ENCODE measurements around the gene HOMEZ.

DNA sequence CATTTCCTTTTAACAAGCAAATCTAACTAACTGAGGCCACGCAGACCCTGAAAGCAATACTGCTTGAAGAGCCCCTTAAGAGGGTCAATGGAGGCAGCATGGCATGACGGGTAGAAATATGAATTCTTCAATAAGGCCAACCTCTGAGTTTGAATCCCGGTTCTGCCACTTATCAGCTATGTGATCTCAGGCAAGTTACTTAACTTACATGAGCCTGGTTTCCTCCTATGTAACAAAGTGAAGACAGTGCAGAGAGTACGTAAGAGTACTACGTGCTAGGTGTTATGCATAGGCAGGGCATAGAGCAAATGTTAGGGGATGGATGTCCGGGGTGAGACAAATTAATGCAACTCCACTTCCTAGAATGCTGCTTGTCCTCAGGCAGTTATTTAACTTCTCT lies 4.7 kb downstream of the HOMEZ start:
- TF ChIP-seq EZH2 (optimal IDR thresholded peaks at IDR 0.05; ENCODE audit: low read depth, low read length): no peak
- TF ChIP-seq, protein P1, sequence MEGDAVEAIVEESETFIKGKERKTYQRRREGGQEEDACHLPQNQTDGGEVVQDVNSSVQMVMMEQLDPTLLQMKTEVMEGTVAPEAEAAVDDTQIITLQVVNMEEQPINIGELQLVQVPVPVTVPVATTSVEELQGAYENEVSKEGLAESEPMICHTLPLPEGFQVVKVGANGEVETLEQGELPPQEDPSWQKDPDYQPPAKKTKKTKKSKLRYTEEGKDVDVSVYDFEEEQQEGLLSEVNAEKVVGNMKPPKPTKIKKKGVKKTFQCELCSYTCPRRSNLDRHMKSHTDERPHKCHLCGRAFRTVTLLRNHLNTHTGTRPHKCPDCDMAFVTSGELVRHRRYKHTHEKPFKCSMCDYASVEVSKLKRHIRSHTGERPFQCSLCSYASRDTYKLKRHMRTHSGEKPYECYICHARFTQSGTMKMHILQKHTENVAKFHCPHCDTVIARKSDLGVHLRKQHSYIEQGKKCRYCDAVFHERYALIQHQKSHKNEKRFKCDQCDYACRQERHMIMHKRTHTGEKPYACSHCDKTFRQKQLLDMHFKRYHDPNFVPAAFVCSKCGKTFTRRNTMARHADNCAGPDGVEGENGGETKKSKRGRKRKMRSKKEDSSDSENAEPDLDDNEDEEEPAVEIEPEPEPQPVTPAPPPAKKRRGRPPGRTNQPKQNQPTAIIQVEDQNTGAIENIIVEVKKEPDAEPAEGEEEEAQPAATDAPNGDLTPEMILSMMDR (IDR thresholded peaks at IDR 0.05; ENCODE audit: low read length): no peak
